ENCODE data around the gene CAMSAP2.

DNA sequence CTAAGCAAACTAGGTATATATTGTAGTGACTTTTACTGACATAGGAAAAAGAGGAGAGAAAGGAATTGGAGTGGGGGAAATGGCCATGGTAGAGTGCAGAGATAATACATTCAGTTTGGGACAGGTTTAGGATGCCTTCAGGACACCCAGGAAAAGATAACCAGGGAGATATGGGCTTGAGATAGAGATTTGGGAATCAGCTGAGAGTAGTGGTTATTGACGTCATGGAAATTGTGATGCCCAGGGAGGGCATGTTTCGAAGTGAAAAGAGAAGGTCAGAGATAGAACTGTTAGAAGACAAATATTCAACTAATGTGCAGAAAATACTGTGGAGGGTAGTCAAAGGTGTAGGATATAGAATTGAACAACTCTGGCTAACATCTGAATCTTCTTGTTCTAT lies 40.6 kb downstream of the CAMSAP2 start:
- no peak for TF ChIP-seq EZH2phosphoT487 (IDR thresholded peaks at IDR 0.05; ENCODE audit: borderline replicate concordance)
- TF ChIP-seq, protein P1, sequence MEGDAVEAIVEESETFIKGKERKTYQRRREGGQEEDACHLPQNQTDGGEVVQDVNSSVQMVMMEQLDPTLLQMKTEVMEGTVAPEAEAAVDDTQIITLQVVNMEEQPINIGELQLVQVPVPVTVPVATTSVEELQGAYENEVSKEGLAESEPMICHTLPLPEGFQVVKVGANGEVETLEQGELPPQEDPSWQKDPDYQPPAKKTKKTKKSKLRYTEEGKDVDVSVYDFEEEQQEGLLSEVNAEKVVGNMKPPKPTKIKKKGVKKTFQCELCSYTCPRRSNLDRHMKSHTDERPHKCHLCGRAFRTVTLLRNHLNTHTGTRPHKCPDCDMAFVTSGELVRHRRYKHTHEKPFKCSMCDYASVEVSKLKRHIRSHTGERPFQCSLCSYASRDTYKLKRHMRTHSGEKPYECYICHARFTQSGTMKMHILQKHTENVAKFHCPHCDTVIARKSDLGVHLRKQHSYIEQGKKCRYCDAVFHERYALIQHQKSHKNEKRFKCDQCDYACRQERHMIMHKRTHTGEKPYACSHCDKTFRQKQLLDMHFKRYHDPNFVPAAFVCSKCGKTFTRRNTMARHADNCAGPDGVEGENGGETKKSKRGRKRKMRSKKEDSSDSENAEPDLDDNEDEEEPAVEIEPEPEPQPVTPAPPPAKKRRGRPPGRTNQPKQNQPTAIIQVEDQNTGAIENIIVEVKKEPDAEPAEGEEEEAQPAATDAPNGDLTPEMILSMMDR (conservative IDR thresholded peaks at IDR 0.05; ENCODE audit: low read length) = no peak

Measured in Loucy (cell line).